HFF-Myc (cell line): ENCODE data around the gene ISL2.

ENCODE experiments used
- DNase-seq: peaks from one replicate; pipeline ENCODE4 v3.0.0-alpha.2; 2011; ENCODE audit warnings: low read depth; ENCODE audit errors: extremely low read depth
- H3K4me3 ChIP-seq: replicated peaks from 2 replicates; pipeline ENCODE4 v1.5.1; 2011; ENCODE audit warnings: low read depth, mild to moderate bottlenecking, control low read depth, low read length
- TF ChIP-seq, protein P1 (sequence below): IDR thresholded peaks from 2 replicates; pipeline ENCODE4 v1.5.1; 2012; ENCODE audit warnings: mild to moderate bottlenecking, low read depth, low read length, control low read depth; ENCODE audit errors: missing control alignments

Gene ISL2

DNA sequence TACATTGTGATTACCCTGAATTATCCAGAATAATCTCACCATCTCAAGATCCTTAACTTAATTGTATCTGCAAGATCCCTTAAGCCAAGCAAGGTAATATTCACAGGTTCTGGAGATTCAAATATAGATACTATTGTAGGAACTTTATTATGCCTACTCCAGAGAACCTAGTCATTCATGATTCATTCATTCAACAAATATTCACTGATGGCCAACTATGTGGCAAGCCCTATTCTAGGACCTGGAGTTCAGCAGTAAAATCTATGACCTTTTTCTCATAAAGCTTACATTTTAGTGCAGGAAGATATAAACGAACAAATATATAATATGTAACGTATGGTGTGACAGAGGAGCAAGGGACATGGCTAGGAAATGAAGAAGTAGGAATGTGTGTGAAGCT is 49.6 kb downstream of the ISL2 start:
- H3K4me3 ChIP-seq: no peak overlapping the region
- no peak for DNase-seq
- TF ChIP-seq, protein P1, sequence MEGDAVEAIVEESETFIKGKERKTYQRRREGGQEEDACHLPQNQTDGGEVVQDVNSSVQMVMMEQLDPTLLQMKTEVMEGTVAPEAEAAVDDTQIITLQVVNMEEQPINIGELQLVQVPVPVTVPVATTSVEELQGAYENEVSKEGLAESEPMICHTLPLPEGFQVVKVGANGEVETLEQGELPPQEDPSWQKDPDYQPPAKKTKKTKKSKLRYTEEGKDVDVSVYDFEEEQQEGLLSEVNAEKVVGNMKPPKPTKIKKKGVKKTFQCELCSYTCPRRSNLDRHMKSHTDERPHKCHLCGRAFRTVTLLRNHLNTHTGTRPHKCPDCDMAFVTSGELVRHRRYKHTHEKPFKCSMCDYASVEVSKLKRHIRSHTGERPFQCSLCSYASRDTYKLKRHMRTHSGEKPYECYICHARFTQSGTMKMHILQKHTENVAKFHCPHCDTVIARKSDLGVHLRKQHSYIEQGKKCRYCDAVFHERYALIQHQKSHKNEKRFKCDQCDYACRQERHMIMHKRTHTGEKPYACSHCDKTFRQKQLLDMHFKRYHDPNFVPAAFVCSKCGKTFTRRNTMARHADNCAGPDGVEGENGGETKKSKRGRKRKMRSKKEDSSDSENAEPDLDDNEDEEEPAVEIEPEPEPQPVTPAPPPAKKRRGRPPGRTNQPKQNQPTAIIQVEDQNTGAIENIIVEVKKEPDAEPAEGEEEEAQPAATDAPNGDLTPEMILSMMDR: no peak

DNA sequence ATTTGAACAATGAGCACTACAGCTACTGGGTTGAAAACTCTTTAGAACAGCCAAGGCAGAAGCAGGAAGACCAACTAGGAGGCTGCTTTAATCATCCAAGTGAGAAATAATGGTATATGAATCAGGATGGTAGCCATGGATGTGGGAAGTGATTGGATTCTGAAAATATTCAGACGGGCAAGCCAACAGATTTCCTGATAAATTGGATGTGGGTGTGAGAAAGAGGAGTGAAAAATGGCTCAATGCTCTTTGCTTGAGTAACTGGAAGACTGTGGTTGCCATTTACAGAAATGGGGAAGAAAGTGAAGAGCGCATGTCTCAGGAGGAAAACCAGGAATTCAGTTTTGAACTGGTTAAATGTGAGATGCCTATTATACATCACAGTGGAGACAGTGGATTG is 50.4 kb downstream of the ISL2 start:
- no peak for DNase-seq
- no peak overlapping the region for H3K4me3 ChIP-seq
- TF ChIP-seq, protein P1: no peak

DNA sequence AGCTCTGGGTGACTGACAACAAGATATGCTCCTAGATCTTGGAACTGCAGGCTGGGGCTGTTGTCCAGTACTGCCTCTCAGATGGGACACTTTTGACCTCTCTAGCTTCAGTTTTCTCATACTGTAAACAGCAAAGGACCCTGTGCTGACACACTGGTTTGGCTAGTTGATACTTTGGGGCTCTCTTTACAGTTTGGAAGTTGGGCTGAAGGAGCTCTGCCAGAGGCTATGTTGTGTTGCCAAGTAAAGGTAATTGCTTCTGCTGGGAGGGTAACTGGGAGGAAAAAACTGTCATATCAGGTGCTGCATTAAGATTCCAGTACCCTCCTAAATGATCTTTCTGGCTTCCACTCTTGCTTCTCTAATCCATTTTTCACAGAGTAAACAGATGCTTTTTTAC is 54.0 kb downstream of the ISL2 start:
- no peak overlapping the region for H3K4me3 ChIP-seq
- no peak for DNase-seq
- TF ChIP-seq, protein P1: no peak

DNA sequence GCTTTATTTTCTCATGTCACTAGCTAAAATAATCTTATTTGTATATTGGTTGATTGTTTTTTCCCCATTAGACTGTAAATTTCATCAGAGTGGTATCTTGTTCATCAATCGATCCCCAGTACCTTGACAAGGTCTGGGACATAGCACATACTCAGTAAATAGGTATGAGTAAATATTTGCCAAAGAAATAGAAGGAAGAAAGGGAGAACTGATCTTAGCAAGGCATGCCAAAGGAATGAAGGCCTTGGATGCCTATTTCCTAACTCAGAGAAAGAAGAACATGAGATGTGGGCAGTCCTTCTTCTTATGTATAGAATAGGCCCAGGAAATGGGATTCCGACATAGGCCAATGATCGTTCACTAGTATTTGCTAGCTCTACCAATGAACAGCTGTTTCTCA is 54.7 kb downstream of the ISL2 start:
- TF ChIP-seq, protein P1: no peak

DNA sequence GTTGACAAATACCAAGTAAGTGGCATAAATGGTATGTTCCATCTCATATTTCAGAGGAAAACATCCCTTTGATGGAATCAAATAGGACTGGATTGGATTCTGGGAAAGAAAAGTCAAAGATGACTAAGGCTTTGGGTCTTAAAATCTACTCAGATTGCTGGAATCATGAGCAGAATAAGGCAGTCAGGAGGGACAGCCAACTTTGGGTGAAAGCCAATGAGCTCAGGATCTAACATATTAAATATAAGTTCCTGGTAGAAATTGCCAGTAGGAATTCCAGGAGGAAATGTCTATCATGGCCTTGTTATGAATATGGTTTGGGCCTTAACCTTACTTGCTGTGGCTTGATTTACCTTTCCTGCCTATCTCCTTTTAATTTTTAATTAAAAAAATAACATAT is 55.3 kb downstream of the ISL2 start:
- DNase-seq: peak; percentile 6
- TF ChIP-seq, protein P1: no peak
- no peak overlapping the region for H3K4me3 ChIP-seq

More for the DNA sequence above, 54.7 kb downstream of the ISL2 start:
- no peak overlapping the region for H3K4me3 ChIP-seq
- DNase-seq: no peak
